Gastroesophageal sphincter (tissue), 3 donors: Measurements from ENCODE around the gene ARL16.

Experiments used
- EP300 ChIP-seq: sonication (generic); formaldehyde crosslinking; IDR thresholded peaks from one replicate; pipeline ENCODE4 v1.6.1; 2017; ENCODE audit warnings: antibody characterized with exemption, mild to moderate bottlenecking
- POLR2AphosphoS5 ChIP-seq: sonication (generic); formaldehyde crosslinking; IDR thresholded peaks from one replicate; pipeline ENCODE4 v1.6.1; 2017; ENCODE audit warnings: antibody characterized with exemption
- TF ChIP-seq, protein P1 (sequence below), 4 experiments: fragments of 200-600 bp in 2 of 4; fragments of 450-650 bp in 2 of 4; sonication (generic) in 1 of 4; IDR thresholded peaks; one replicate each; pipeline ENCODE4 v1.5.1; 2017 to 2019; ENCODE audit warnings: antibody characterized with exemption in 4 of 4, mild to moderate bottlenecking in 2 of 4, moderate library complexity in 2 of 4

DNA sequence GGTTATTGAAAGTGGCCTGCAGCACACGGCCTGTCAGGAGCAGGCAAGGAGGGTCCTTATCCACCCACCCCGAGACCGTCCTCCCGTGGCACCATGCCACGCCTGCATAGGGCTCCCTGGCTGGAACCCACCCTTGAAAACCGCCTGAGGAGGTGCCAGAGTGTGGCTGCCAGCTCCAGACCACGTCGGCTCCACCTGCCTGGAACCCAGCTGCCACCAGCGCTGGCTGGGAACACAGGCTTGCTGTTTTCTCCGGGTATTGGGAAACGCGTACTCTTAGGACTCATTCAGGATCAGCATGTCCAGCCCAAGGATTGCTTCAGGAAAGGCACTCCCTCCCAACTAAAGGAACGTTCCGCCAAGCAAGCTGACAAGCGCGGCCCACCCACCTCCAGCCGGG, 6.7 kb downstream of the ARL16 start:
- TF ChIP-seq, protein P1, sequence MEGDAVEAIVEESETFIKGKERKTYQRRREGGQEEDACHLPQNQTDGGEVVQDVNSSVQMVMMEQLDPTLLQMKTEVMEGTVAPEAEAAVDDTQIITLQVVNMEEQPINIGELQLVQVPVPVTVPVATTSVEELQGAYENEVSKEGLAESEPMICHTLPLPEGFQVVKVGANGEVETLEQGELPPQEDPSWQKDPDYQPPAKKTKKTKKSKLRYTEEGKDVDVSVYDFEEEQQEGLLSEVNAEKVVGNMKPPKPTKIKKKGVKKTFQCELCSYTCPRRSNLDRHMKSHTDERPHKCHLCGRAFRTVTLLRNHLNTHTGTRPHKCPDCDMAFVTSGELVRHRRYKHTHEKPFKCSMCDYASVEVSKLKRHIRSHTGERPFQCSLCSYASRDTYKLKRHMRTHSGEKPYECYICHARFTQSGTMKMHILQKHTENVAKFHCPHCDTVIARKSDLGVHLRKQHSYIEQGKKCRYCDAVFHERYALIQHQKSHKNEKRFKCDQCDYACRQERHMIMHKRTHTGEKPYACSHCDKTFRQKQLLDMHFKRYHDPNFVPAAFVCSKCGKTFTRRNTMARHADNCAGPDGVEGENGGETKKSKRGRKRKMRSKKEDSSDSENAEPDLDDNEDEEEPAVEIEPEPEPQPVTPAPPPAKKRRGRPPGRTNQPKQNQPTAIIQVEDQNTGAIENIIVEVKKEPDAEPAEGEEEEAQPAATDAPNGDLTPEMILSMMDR (IDR thresholded peaks at IDR 0.05): no peak
- no peak for TF ChIP-seq POLR2AphosphoS5
- no peak for TF ChIP-seq EP300
